Esophagus muscularis mucosa (tissue), 3 donors: ENCODE data around the gene EMP3.

Experiments used
- POLR2A ChIP-seq: fragments of 450-650 bp; IDR thresholded peaks from one replicate; pipeline ENCODE4 v1.6.1; 2017; ENCODE audit warnings: antibody characterized with exemption, moderate library complexity, mild to moderate bottlenecking, low read depth
- POLR2AphosphoS5 ChIP-seq, 2 donors: sonication (generic); formaldehyde crosslinking; IDR thresholded peaks; one replicate each; pipeline ENCODE4 v1.6.1; 2017; ENCODE audit warnings: antibody characterized with exemption in 2 of 2
- TF ChIP-seq, protein P1 (sequence below), 3 experiments: fragments of 200-600 bp in 2 of 3; fragments of 450-650 bp in 1 of 3; sonication (generic) in 2 of 3; IDR thresholded peaks; one replicate each; pipeline ENCODE4 v1.5.1; 2017 to 2019; ENCODE audit warnings: antibody characterized with exemption in 3 of 3, mild to moderate bottlenecking in 2 of 3, moderate library complexity in 1 of 3

DNA sequence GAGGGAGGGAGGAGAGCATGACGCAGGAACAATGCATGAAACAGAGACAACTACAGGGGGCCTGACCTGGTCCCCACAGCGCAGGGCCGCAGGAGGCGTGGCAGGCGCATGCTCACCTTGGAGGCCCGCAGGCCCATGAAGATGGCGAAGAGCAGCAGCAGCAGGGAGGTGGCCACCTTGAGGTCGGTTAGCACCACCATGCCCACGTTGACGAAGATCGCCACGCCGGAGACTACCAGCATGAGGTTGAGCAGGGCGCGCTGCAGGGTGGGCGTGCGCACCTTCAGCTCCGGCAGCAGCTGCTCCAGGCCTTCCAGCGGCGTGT is 17.0 kb downstream of the EMP3 start:
- TF ChIP-seq, protein P1, sequence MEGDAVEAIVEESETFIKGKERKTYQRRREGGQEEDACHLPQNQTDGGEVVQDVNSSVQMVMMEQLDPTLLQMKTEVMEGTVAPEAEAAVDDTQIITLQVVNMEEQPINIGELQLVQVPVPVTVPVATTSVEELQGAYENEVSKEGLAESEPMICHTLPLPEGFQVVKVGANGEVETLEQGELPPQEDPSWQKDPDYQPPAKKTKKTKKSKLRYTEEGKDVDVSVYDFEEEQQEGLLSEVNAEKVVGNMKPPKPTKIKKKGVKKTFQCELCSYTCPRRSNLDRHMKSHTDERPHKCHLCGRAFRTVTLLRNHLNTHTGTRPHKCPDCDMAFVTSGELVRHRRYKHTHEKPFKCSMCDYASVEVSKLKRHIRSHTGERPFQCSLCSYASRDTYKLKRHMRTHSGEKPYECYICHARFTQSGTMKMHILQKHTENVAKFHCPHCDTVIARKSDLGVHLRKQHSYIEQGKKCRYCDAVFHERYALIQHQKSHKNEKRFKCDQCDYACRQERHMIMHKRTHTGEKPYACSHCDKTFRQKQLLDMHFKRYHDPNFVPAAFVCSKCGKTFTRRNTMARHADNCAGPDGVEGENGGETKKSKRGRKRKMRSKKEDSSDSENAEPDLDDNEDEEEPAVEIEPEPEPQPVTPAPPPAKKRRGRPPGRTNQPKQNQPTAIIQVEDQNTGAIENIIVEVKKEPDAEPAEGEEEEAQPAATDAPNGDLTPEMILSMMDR (IDR thresholded peaks at IDR 0.05): no peak
- TF ChIP-seq POLR2A (no peak), POLR2AphosphoS5 (IDR thresholded peaks at IDR 0.05) (no peak)
